Measurements from ENCODE around the gene TMC4.

- TF ChIP-seq CTCF (IDR thresholded peaks at IDR 0.05) (no peak), POLR2A (IDR thresholded peaks at IDR 0.05) (no peak)
Observed at GRCh38 chr19:54201172-54201701, 28.3 kb upstream of the TMC4 start.

Data from thyroid gland (tissue), 4 donors.